Measurements from ENCODE around the gene CD151. TPM values are rescaled to one million over a fixed set of nuclear protein-coding genes. Genes with fewer than 3 reads are reported as not detected.
A peak's percentile ranks its signal among the peaks of the same experiment; 100 is the strongest.

The CD151 gene
- total RNA-seq, 1 donor from 2014 or later, result 486 TPM

GRCh38 chr11:788953-789940, 43.5 kb upstream of the CD151 start:
- ATAC-seq, result no peak
- intact Hi-C loops (cut with DNase I), result no loop called here
- H3K4me1 ChIP-seq, result no peaks in the 10 kb centered on the region
- no peak overlapping the region for H3K27ac ChIP-seq
- no peaks in the 10 kb centered on the region for H3K9me3 ChIP-seq
- no peaks in the 10 kb centered on the region for H3K27me3 ChIP-seq
- TF ChIP-seq, protein P1, sequence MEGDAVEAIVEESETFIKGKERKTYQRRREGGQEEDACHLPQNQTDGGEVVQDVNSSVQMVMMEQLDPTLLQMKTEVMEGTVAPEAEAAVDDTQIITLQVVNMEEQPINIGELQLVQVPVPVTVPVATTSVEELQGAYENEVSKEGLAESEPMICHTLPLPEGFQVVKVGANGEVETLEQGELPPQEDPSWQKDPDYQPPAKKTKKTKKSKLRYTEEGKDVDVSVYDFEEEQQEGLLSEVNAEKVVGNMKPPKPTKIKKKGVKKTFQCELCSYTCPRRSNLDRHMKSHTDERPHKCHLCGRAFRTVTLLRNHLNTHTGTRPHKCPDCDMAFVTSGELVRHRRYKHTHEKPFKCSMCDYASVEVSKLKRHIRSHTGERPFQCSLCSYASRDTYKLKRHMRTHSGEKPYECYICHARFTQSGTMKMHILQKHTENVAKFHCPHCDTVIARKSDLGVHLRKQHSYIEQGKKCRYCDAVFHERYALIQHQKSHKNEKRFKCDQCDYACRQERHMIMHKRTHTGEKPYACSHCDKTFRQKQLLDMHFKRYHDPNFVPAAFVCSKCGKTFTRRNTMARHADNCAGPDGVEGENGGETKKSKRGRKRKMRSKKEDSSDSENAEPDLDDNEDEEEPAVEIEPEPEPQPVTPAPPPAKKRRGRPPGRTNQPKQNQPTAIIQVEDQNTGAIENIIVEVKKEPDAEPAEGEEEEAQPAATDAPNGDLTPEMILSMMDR (IDR thresholded peaks at IDR 0.05), result no peak
- no peak for DNase-seq
- H3K4me3 ChIP-seq, result no peak overlapping the region
- H3K36me3 ChIP-seq, result peaks cover 7% of the 10 kb centered on the region

GRCh38 chr11:789943-790342, 42.8 kb upstream of the CD151 start, which contains the start of gene CEND1:
Gene CEND1 (minus strand): TSS chr11:790090. CDS start chr11:788576, 1,514 bp downstream.
- ATAC-seq (peak; percentile 9), DNase-seq (no peak)
- Histone ChIP-seq H3K4me1 (peaks cover under 1% of the 10 kb centered on the region), H3K4me3 (no peak within 1 kb of the TSS), H3K27me3 (no peaks in the 10 kb centered on the region), H3K9me3 (no peaks in the 10 kb centered on the region), H3K27ac (no peak within 1 kb of the TSS), H3K36me3 (peaks cover 7% of the 10 kb centered on the region)
- TF ChIP-seq, protein P1 (IDR thresholded peaks at IDR 0.05), result no peak
- intact Hi-C loops (cut with DNase I), result no loop called here

GRCh38 chr11:790721-791564, 41.8 kb upstream of the CD151 start:
- peaks cover 10% of the 10 kb centered on the region for H3K4me1 ChIP-seq
- no peaks in the 10 kb centered on the region for H3K9me3 ChIP-seq
- TF ChIP-seq, protein P1 (IDR thresholded peaks at IDR 0.05), result no peak
- ATAC-seq (no peak), DNase-seq (no peak)
- H3K36me3 ChIP-seq, result peaks cover 7% of the 10 kb centered on the region
- H3K27ac ChIP-seq, result no peak overlapping the region
- intact Hi-C loops (cut with DNase I), result no loop called here
- no peak overlapping the region for H3K4me3 ChIP-seq
- H3K27me3 ChIP-seq, result no peaks in the 10 kb centered on the region

DNA sequence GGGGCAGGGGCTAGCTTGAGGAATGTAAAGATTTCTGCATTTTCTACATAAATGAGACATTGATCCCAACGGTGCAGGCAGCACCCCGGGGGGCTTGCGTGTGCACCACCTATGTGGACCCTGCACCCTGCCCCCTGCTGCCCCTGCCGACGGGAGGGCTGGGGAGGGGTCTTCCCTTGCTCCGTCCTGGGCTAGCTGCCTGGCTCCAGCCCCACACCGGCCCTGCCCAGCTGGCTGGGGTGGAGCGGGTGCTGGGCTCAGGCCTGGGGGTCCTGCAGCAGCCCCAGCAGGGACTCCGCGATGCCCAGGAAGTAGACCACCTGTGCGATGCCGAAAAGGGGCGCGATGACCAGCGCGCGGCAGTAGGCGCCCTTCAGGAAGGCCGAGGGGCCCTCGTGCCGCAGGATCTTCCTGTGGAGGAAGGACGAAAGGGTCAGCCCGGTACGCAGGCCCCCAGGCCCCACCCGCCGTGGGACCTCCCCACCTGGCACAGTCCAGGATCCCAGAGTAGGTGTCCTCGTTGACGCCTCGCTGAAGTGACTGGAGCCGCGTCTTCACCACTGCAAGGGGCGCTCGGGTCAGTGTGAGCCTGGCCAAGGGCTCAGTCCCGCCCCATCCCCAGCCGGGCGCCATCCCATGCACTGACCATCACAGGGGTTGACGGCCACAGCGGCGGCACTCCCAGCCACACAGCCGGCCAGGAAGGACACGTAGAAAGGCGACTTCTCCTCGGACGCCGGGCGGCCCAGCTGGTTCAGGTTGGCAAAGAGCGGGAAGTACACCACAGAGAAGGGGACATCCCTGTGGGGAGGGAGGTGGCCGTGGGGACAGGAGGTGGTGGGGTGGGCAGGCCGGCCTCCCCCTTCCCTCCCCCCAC, 40.9 kb upstream of the CD151 start:
- no peaks in the 10 kb centered on the region for H3K27me3 ChIP-seq
- H3K4me3 ChIP-seq, result no peak overlapping the region
- H3K4me1 ChIP-seq, result peaks cover 17% of the 10 kb centered on the region
- peaks cover 7% of the 10 kb centered on the region for H3K36me3 ChIP-seq
- no peaks in the 10 kb centered on the region for H3K9me3 ChIP-seq
- intact Hi-C loops (cut with DNase I), result no loop called here
- DNase-seq, result no peak
- no peak for ATAC-seq
- no peak overlapping the region for H3K27ac ChIP-seq
- TF ChIP-seq, protein P1 (IDR thresholded peaks at IDR 0.05), result no peak

- H3K4me1 ChIP-seq, result peaks cover 22% of the 10 kb centered on the region
- TF ChIP-seq, protein P1 (IDR thresholded peaks at IDR 0.05), result no peak
- ATAC-seq, result no peak
Observed at GRCh38 chr11:792535-792821, 40.3 kb upstream of the CD151 start.

More at GRCh38 chr11:792535-792821, 40.3 kb upstream of the CD151 start:
- Histone ChIP-seq H3K4me3 (no peak overlapping the region), H3K36me3 (peaks cover 7% of the 10 kb centered on the region), H3K9me3 (no peaks in the 10 kb centered on the region), H3K27me3 (no peaks in the 10 kb centered on the region), H3K27ac (no peak overlapping the region)
- no peak for DNase-seq
- intact Hi-C loops (cut with DNase I), result no loop called here

All from upper lobe of right lung (tissue), 1 donor.